ENCODE data around the gene PIEZO2.

DNA sequence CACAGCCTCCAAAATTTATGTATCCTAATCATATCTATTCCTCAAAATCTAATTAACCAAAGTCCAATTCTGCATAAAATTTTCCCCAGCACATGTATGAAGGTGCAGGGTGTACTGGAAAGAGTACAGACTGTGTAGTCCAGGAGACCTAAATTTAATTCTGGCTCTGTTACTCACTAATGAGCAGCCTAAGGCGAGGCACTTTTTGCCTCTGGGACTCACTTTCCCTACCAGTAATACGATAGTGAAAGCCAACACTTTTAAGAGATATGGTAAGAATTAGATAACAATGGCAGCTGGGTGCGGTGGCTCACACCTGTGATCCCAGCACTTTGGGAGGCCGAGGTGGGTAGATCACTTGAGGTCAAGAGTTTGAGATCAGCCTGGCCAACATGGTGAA, 177.7 kb downstream of the PIEZO2 start:
- TF ChIP-seq EP300 (conservative IDR thresholded peaks at IDR 0.05; ENCODE audit: poor library complexity, severe bottlenecking) (no peak), POLR2AphosphoS5 (IDR thresholded peaks at IDR 0.05) (no peak), EZH2 (IDR thresholded peaks at IDR 0.05; ENCODE audit: borderline replicate concordance, insufficient read depth, low read length, poor library complexity, severe bottlenecking) (no peak), TAF1 (IDR thresholded peaks at IDR 0.05; ENCODE audit: low read depth) (no peak), SMC3 (conservative IDR thresholded peaks at IDR 0.05; ENCODE audit: poor library complexity) (no peak)
- TF ChIP-seq, protein P1, sequence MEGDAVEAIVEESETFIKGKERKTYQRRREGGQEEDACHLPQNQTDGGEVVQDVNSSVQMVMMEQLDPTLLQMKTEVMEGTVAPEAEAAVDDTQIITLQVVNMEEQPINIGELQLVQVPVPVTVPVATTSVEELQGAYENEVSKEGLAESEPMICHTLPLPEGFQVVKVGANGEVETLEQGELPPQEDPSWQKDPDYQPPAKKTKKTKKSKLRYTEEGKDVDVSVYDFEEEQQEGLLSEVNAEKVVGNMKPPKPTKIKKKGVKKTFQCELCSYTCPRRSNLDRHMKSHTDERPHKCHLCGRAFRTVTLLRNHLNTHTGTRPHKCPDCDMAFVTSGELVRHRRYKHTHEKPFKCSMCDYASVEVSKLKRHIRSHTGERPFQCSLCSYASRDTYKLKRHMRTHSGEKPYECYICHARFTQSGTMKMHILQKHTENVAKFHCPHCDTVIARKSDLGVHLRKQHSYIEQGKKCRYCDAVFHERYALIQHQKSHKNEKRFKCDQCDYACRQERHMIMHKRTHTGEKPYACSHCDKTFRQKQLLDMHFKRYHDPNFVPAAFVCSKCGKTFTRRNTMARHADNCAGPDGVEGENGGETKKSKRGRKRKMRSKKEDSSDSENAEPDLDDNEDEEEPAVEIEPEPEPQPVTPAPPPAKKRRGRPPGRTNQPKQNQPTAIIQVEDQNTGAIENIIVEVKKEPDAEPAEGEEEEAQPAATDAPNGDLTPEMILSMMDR (IDR thresholded peaks at IDR 0.05; ENCODE audit: poor library complexity, severe bottlenecking): no peak
- TF ChIP-seq, protein P2, sequence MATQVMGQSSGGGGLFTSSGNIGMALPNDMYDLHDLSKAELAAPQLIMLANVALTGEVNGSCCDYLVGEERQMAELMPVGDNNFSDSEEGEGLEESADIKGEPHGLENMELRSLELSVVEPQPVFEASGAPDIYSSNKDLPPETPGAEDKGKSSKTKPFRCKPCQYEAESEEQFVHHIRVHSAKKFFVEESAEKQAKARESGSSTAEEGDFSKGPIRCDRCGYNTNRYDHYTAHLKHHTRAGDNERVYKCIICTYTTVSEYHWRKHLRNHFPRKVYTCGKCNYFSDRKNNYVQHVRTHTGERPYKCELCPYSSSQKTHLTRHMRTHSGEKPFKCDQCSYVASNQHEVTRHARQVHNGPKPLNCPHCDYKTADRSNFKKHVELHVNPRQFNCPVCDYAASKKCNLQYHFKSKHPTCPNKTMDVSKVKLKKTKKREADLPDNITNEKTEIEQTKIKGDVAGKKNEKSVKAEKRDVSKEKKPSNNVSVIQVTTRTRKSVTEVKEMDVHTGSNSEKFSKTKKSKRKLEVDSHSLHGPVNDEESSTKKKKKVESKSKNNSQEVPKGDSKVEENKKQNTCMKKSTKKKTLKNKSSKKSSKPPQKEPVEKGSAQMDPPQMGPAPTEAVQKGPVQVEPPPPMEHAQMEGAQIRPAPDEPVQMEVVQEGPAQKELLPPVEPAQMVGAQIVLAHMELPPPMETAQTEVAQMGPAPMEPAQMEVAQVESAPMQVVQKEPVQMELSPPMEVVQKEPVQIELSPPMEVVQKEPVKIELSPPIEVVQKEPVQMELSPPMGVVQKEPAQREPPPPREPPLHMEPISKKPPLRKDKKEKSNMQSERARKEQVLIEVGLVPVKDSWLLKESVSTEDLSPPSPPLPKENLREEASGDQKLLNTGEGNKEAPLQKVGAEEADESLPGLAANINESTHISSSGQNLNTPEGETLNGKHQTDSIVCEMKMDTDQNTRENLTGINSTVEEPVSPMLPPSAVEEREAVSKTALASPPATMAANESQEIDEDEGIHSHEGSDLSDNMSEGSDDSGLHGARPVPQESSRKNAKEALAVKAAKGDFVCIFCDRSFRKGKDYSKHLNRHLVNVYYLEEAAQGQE (IDR thresholded peaks at IDR 0.05; ENCODE audit: borderline replicate concordance): no peak
